ENCODE data around the gene TLR9.

DNA sequence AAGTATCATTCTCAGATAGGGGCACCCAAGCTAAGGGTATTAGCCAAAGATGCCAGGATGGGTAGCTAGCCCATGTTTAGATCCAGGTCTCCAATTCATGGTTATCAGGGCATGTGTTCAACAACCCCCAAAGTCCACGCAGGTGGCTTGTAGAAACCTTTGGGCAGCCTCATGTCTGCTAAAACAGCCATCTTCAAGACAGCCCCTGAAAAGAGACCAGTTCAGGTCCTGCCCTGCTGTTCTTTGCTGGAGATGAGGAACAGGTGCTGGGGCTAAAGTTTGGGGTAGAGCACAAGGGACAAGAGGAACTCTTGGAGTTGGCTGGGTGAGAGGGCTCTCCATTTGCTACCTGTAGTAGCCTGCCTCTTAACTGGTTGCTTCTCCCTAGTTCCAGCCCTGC, 24.7 kb upstream of the TLR9 start:
- TF ChIP-seq CTCF (conservative IDR thresholded peaks at IDR 0.05) (no peak), EZH2 (IDR thresholded peaks at IDR 0.05; ENCODE audit: low read depth) (no peak)
